ENCODE results near the gene TMED1.
A peak's percentile ranks its signal among the peaks of the same experiment; 100 is the strongest.
"Not testable (repeated sequence)": the region's sequence is repeated elsewhere in the genome, so short reads cannot be mapped to it uniquely, and the experiment has no call there.

The TMED1 gene

GRCh38 chr19:10863107-10863717 lies 27.2 kb upstream of the TMED1 start:
- peak in 1 of 56 donors; percentile 6 for DNase-seq

GRCh38 chr19:10862561-10863106 lies 26.6 kb upstream of the TMED1 start:
- no peak for DNase-seq

DNA sequence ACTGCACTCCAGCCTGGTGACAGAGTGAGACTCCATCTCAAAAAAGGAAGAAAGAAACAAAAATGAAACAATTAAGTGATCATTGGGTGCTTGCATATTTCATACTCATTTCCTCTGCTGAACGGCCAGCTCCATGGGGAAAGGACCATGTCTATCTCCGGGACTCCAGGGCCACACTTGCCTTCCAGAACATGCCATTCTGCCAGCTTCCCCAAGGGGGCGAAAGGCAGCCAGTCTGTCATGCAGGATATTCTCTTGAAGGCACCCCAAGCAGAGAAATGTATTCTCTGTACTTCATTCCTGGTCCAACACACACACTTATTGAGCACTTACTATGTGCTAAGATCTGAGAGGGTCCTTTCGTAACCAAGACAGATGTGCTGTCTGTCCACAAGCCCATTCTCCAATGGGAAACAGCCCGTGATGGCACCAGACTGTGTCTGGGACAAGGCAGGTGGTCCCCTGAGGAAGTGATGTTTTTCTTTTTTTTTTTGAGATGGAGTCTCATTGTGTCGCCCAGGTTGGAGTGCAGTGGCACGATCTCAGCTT lies 25.2 kb upstream of the TMED1 start:
- no peak for DNase-seq

- DNase-seq = no peak
Measured at GRCh38 chr19:10858204-10858828, 22.3 kb upstream of the TMED1 start.

DNA sequence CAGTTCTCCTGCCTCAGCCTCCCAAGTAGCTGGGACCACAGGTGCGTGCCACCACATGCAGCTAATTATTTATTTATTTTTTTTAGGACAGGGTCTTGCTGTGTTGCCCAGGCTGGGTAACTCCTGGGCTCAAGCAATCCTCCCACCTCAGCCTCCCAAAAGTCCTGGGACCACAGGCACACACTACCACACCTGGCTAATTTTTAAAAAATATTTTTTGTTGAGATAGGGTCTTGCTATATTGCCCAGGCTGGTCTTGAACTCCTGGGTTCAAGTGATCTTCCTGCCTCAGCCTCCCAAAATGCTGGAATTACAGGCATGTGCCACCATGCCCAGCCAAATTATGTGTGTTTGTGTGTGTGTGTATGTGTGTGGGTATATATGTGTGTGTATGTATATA lies 20.9 kb upstream of the TMED1 start:
- DNase-seq = not testable (repeated sequence)

DNA sequence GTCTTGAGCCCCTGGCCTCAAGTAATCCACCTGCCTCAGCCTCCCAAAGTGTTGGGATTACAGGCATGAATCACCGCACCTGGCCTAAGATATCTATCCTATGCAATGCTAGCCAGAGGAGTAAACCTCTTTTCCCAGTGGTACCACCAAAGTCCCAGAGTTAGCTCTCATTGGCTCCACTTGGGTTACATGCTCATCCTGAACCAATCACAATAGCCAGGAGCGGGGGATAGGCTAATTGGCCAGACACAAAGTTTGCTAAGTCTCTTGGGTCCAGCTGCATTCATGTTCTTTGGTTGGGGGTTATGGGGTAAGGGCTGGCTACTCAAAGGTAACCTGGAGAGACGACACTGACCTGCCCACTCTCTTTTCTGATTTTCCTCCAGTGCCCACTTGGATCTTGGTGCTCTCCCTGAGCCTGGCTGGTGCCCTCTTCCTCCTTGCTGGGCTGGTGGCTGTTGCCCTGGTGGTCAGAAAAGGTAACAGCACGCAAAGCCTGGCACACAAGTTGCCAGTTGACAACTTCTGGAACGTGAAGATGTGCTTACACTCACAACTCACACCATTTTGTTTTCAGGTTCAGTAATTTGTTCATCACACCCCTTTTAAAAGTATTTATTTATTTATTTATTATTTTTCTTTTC lies 20.0 kb upstream of the TMED1 start:
- DNase-seq = no peak

GRCh38 chr19:10854350-10855089 lies 18.5 kb upstream of the TMED1 start:
- no peak for DNase-seq

GRCh38 chr19:10852941-10853340 lies 16.9 kb upstream of the TMED1 start:
- DNase-seq = no peak

GRCh38 chr19:10852098-10852800 lies 16.2 kb upstream of the TMED1 start:
- DNase-seq = no peak

GRCh38 chr19:10850631-10851030 lies 14.6 kb upstream of the TMED1 start:
- DNase-seq = no peak

GRCh38 chr19:10848230-10848856 lies 12.3 kb upstream of the TMED1 start, which contains the start of gene C19orf38:
C19orf38 (plus strand) TSS chr19:10848415; CDS start chr19:10848509, 94 bp downstream.
- DNase-seq = peak in 1 of 56 donors; percentile 26

- no peak for DNase-seq
Measured at GRCh38 chr19:10846500-10847202, 10.6 kb upstream of the TMED1 start.

DNA sequence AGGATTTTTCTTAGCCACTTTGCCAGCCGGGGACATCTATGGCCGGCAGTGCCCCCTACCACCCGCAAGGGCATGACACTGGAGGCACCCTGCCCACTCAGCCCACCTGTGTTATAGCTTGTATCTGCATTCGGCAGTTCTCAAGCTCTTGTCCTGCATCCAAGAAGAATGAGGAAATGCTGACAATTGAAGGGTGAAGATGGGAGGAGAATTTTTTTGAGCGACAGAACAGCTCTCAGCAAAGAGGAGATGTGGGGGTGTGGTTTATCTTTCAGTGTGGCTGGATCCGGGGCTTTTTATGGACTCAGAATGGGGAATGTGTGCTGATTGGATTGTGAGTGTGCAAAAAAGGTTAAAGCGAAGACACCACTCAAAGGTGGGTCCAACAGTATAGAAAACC lies 6.8 kb upstream of the TMED1 start:
- DNase-seq = no peak

- DNase-seq = no peak
Measured at GRCh38 chr19:10839114-10840050, 3.4 kb upstream of the TMED1 start.

DNA sequence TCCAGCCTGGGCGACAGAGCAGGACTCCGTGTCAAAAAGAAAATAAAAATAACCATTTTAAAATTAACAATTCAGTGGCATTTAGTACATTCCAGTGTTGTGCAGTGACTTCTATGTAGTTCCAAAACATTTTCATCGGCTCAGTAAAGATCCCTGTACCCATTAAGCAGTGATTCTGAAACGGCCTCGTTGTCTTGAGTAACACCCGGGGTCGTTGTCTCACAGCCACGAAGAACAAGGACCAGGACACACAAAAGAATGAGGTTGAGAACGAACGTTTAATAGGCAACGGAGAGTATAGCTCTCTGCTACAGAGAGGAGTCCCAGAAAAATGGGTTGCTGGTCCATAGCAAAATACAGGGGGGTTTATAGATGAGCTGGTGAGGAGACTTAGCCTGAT lies 2.4 kb upstream of the TMED1 start:
- no peak for DNase-seq

DNA sequence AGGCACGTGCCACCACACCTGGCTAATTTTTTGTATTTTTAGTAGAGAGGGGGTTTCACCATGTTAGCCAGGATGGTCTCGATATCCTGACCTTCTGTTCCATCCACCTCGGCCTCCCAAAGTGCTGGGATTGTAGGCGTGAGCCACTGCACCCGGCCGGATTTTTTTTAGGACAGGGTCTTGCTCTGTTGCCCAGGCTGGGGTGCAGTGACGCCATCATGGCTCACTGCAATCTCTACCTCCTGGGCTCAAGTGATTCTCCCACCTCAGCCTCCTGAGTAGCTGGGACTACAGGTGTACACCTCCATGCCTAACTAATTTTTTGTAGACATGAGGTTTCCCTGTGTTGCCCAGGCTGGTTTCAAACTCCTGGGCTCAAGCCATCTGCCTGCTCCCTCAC lies 1.6 kb upstream of the TMED1 start:
- DNase-seq = not testable (repeated sequence)

GRCh38 chr19:10836479-10837330 lies 693 bp upstream of the TMED1 start:
- DNase-seq = peak in 39 of 56 donors; percentile 52 to 98 (median 90)

All from nucleus accumbens (tissue), 56 donors.